Skeletal muscle satellite cell (primary cell): Measurements from ENCODE around the gene SERPIND1.

Experiments used
- H3K27me3 ChIP-seq: 2 replicates; pipeline ENCODE4 v1.7.0; 2013; ENCODE audit warnings: low read length; ENCODE audit not compliant: control insufficient read depth, insufficient read depth
- H3K36me3 ChIP-seq: 2 replicates; pipeline ENCODE4 v1.7.0; 2013; ENCODE audit warnings: mild to moderate bottlenecking, control low read depth, low read length; ENCODE audit not compliant: insufficient read depth
- H3K4me1 ChIP-seq: 2 replicates; pipeline ENCODE4 v1.7.0; 2013; ENCODE audit warnings: low read length; ENCODE audit not compliant: control insufficient read depth, insufficient read depth
- H3K4me2 ChIP-seq: 2 replicates; pipeline ENCODE4 v1.7.0; 2013; ENCODE audit warnings: mild to moderate bottlenecking, low read length
- H3K4me3 ChIP-seq: 2 replicates; pipeline ENCODE4 v1.7.0; 2013; ENCODE audit warnings: low read length
- H3K9ac ChIP-seq: 2 replicates; pipeline ENCODE4 v1.7.0; 2013; ENCODE audit warnings: mild to moderate bottlenecking, low read depth, low read length, moderate library complexity
- H3K9me3 ChIP-seq: replicated peaks from 2 replicates; pipeline ENCODE4 v1.7.0; 2013; ENCODE audit warnings: mild to moderate bottlenecking, control low read depth, low read length

SERPIND1 gene

DNA sequence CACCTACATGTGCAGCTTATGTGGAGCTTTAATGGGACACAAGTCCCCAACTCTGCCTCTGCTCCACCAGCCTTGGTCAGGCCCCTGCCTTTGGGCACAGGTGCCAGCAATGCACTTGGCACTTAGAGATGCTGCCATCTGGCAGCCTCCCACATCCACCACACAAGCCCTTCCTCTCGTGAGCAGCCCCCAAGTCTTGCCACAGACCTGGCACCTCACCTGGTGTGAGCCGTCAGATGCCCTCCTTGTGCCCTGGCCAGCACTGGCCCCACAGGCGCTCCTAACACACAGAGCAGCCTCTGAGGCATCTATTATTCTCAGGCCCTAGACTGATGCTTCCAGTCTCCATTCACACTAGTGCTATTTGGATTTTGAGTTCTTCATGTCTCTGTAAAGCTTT lies 24.5 kb upstream of the SERPIND1 start:
- Histone ChIP-seq H3K9ac (no peak overlapping the region), H3K4me3 (no peak overlapping the region), H3K9me3 (no peaks in the 10 kb centered on the region), H3K4me2 (no peak overlapping the region), H3K36me3 (peaks cover 52% of the 10 kb centered on the region), H3K4me1 (peaks cover 19% of the 10 kb centered on the region), H3K27me3 (no peaks in the 10 kb centered on the region)

DNA sequence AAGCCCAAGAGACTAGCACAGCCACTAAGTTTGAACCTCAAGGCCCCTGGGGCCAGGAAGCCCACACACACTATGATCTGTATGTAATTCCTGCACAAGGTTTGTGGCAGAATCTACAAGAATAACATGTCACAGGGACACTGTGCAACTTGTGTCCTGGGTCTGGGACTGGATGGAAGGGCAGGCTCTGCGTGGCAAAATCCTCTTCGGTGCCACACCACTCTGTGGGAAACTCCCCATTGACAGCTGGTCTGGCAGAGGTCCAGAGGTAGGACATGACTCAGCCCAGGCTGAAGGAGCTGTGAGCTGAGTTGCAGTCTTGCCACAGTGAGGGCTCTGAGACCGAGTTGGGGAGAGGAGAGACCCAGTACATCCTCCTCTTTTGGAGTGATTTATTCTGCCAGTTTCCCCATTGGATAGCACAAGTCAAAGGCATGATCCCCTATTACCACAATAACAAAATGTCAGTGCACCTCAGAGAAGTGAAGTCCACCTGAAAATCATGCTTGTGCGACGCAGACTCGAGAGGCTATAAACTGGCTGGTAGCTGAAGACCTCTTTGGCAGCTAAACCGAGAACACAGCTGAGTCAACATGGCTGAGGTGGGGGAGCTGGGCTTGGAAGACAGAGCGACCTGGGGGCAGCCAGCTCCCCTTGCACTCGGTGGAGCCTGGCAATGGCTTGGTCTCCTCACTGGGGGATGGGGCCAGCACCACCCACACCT lies 23.3 kb upstream of the SERPIND1 start:
- Histone ChIP-seq H3K4me3 (no peak overlapping the region), H3K36me3 (peaks cover 45% of the 10 kb centered on the region), H3K4me2 (peak overlapping the region; percentile 55), H3K27me3 (no peaks in the 10 kb centered on the region), H3K4me1 (peaks cover 19% of the 10 kb centered on the region), H3K9ac (no peak overlapping the region), H3K9me3 (no peaks in the 10 kb centered on the region)

DNA sequence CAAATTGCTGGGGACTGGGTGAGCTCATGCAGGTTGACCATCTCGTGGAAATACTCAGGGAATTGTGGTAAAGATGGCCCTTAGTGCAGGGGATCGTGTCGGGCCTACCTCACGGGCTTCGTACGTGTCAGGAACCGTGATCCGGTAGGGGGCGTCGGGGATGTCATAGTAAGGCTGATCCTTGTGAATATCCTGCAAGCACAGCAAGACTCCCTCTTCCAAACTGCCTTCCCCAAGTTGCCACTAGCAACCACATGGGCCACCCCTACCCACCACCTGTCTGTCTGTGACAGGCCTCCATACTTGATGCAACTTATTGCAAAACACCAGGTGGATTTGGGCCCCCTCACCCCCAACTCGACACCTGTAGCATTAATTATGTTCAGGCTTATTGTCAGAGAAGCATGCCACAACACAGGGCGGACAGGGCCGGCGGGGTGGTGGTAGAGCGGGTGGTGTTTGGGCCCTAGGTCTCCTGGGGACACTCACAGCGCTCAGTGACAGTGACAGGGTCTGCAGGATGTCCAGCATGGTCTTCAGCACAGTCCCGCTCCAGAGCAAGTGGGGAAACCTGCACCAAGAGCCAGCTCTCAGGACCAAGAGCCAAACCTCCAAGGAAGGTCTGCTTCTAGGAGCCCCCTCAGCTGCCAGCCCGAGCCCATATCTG lies 22.6 kb upstream of the SERPIND1 start:
- Histone ChIP-seq H3K4me3 (no peak overlapping the region), H3K9me3 (no peaks in the 10 kb centered on the region), H3K27me3 (no peaks in the 10 kb centered on the region), H3K4me2 (peak overlapping the region; percentile 55), H3K9ac (no peak overlapping the region), H3K36me3 (peaks cover 44% of the 10 kb centered on the region), H3K4me1 (peaks cover 19% of the 10 kb centered on the region)

DNA sequence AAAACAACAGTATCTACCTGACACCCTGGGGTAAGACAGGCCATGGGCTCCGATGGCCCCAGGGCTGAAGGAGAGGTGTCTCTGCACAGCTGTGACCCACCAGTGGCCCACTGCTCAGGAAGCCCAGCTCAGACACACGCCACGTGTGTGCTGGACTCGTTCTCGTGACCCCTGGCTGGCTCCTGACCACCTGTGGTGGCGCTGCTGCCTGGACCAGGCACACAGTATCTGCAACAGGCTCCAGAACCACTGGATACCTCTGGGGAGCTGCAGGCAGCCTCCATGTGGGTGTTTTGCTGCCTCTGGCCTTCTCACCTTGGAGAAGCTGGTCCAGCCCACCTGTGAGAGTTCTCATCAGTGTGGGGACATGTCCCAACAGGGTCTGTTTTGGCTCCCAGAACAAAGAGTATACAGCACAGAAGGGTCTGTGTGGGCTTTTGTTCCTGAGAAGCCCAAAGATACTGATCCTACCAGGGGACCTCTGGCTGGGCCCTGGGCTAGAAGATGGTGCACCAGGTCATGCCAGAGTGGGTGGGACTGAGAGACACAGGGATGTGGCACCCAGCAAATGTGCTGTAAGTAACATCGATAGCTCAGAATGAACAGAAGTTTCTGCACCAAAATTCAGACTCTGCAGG lies 21.7 kb upstream of the SERPIND1 start:
- no peak overlapping the region for H3K9ac ChIP-seq
- H3K4me2 ChIP-seq: no peak overlapping the region
- H3K4me1 ChIP-seq: peaks cover 19% of the 10 kb centered on the region
- H3K36me3 ChIP-seq: peaks cover 36% of the 10 kb centered on the region
- no peaks in the 10 kb centered on the region for H3K9me3 ChIP-seq
- no peak overlapping the region for H3K4me3 ChIP-seq
- no peaks in the 10 kb centered on the region for H3K27me3 ChIP-seq

DNA sequence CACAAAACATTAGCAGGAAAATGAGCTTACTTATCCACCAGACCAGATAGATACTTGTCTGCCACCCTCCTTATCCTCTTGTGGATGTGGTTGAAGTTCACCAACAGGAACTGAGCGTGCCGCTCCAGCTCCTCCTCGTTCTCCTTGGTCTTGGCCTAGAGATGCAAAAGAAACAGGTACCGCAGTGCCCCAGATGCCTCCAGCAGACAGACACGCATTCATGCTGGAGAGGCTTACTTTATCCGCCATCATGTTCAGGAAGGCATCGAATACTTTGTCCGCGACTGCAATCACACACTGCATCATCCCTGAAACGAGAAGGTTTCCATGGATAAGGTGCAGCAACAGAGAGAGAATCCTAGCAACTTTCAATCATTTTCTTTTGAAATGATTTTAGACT lies 21.0 kb upstream of the SERPIND1 start:
- H3K27me3 ChIP-seq: no peaks in the 10 kb centered on the region
- H3K9ac ChIP-seq: no peak overlapping the region
- H3K4me1 ChIP-seq: peaks cover 19% of the 10 kb centered on the region
- H3K36me3 ChIP-seq: peaks cover 36% of the 10 kb centered on the region
- no peaks in the 10 kb centered on the region for H3K9me3 ChIP-seq
- no peak overlapping the region for H3K4me2 ChIP-seq
- no peak overlapping the region for H3K4me3 ChIP-seq

DNA sequence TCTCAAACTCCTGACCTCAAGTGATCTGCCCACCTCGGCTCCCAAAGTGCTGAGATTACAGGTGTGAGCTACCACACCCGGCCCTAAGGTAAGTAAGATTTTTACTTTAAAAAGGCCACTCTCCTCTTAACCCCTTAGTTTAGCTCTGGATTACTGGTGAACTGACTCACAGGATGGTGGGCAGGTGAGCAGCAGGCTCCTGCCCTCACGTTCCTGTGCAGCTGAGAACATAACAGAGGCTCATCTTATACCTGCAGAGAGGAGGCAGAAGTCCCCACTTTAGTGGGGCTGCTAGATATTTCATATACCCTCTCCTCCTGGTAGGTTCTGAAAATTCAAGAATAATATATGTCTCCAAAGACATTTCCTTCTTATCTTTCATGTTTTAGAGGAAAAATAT lies 17.1 kb upstream of the SERPIND1 start:
- peaks cover 18% of the 10 kb centered on the region for H3K36me3 ChIP-seq

DNA sequence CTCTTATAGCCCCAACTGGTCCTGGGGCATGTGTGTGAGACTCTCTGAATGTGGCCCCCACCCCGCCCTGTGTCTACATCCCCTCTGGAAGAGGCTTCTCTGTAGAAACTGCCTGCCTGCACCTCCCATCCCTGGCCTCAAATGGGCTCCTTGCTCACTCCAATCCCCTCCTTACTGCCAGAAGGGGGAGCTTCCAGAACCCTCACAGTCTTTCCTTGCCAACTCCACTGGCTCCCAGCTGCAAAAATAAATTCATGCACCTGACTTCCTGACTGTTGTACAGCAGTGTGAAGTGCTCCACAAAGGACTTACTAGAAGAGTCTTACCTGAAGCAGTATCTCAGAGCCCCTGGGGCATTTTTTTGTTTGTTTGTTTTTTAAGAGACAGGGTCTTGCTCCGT lies 15.2 kb upstream of the SERPIND1 start:
- H3K9ac ChIP-seq: no peak overlapping the region
- no peak overlapping the region for H3K4me3 ChIP-seq
- no peak overlapping the region for H3K4me2 ChIP-seq
- peaks cover 19% of the 10 kb centered on the region for H3K36me3 ChIP-seq
- H3K27me3 ChIP-seq: no peaks in the 10 kb centered on the region
- H3K9me3 ChIP-seq: no peaks in the 10 kb centered on the region
- H3K4me1 ChIP-seq: no peaks in the 10 kb centered on the region

More for the DNA sequence above, 17.1 kb upstream of the SERPIND1 start:
- Histone ChIP-seq H3K4me2 (no peak overlapping the region), H3K9ac (no peak overlapping the region), H3K9me3 (no peaks in the 10 kb centered on the region), H3K27me3 (no peaks in the 10 kb centered on the region), H3K4me3 (no peak overlapping the region), H3K4me1 (peaks cover under 1% of the 10 kb centered on the region)

DNA sequence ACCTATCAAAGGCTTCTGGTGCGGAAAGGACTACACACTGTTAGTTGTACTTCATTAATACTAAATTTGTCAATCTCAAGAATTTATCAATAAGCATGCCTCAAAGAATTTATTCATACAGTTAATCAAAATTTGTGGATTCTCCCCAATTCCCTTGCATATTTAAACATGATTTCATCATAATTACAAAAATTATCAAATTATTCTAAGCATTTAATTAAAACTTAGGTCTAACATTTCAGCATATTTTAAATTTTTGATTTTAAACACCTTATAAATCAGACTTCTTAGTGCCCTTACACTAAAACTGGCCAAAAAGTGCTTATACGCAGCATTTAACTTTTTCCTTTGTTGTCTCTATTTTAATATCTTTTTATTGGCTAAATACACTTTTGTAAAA lies 13.8 kb upstream of the SERPIND1 start:
- no peaks in the 10 kb centered on the region for H3K9me3 ChIP-seq
- no peaks in the 10 kb centered on the region for H3K4me1 ChIP-seq
- H3K36me3 ChIP-seq: peaks cover 33% of the 10 kb centered on the region
- no peak overlapping the region for H3K9ac ChIP-seq
- H3K27me3 ChIP-seq: no peaks in the 10 kb centered on the region
- no peak overlapping the region for H3K4me3 ChIP-seq
- no peak overlapping the region for H3K4me2 ChIP-seq

DNA sequence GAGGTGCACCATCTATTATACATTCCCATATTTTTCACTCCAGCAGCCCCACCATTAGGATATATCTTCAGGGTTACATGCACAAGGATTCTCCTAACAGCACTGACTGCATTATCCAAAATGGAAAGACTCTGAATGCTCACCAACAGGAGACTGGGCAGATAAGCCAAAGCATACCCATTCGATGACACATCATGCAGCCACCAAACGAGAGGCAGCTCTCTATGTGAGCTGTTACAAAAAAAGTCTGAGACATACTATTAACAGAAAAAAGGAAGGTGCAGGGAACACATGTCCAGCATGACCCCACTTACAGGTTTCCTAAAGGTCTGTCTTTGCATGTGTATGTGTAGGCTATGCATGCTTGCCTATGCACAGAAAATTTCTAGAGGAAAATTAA lies 12.4 kb upstream of the SERPIND1 start:
- Histone ChIP-seq H3K9me3 (no peaks in the 10 kb centered on the region), H3K4me3 (no peak overlapping the region), H3K27me3 (no peaks in the 10 kb centered on the region), H3K9ac (no peak overlapping the region), H3K4me2 (no peak overlapping the region), H3K36me3 (peaks cover 40% of the 10 kb centered on the region), H3K4me1 (no peaks in the 10 kb centered on the region)

DNA sequence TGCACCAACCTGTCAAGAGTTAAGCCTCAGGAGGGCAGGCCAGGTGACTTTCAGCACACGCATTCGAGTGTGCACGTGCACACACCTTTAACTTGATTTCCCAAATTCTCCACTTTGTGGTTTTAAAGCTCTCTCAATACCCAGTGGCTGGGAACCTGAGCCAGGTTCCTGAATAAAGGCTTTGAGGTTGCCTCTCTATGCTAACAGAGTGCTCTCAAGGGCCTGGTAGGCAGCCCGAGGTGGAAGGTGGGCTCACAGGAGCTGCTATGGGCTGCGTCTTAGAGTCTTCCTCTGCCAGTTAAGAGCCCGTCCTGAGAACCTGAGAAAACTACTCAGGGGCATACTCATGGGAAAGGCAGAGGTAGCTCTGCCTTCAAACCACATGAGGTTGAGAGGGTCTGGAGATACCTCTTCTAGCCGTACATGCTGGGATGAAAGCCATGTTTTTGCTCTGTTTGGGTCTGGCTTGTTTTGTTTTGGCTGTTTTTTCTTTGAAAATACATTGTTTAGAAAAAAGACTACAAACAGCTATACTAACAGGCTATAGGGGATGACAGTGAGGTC lies 11.6 kb upstream of the SERPIND1 start:
- no peaks in the 10 kb centered on the region for H3K27me3 ChIP-seq
- no peaks in the 10 kb centered on the region for H3K4me1 ChIP-seq
- H3K4me2 ChIP-seq: no peak overlapping the region
- peaks cover 40% of the 10 kb centered on the region for H3K36me3 ChIP-seq
- H3K9me3 ChIP-seq: no peaks in the 10 kb centered on the region
- H3K9ac ChIP-seq: no peak overlapping the region
- no peak overlapping the region for H3K4me3 ChIP-seq

DNA sequence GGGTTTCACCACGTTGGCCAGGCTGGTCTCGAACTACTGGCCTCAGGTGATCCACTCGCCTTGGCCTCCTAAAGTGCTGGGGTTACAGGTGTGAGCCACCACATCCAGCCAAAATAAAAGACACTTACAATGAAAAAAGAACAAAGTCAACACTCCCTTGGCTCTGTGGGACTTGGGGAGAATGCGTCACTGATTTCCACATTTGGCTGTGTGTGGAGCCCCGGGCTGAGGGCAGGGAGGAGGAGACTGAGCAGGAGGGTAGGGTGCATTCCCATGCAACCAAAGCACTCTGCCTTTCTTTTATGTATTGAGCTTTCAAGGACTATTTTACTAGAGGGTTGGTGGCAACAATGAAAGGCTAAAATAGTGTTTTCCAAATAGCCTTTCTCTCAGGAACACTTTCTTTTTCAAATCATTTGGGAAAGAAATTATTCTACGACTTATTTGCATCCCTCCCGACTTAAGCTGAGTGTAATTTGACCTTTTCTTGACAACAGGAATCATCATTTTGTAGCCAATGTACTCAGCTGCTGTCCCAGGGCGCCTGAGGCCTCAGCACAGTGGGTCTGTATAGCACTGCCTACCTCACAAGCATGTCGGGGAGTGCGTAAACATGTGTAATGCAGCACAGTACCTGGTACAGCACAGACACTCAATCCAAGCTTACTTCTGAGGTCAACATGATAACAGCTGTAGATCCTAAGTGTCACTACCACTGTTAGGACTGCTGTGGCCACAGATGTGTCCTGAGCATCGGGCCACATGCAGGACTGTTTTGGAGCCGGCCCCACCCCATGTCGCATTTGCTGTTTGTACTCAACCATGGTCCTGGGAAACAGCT lies 10.1 kb upstream of the SERPIND1 start:
- no peaks in the 10 kb centered on the region for H3K4me1 ChIP-seq
- H3K36me3 ChIP-seq: peaks cover 37% of the 10 kb centered on the region
- H3K9ac ChIP-seq: no peak overlapping the region
- H3K9me3 ChIP-seq: no peaks in the 10 kb centered on the region
- no peaks in the 10 kb centered on the region for H3K27me3 ChIP-seq
- no peak overlapping the region for H3K4me2 ChIP-seq
- H3K4me3 ChIP-seq: no peak overlapping the region
